PFSK-1 (cell line): ENCODE measurements around the gene AFDN.

Experiments
- POLR2AphosphoS5 ChIP-seq: IDR thresholded peaks from 2 replicates; pipeline ENCODE4 v1.6.1; 2012; ENCODE audit warnings: low read depth, mild to moderate bottlenecking, control low read depth, low read length, moderate library complexity
- REST ChIP-seq, 2 experiments: IDR thresholded peaks; 2 replicates each; pipeline versions ENCODE4 v1.6.1 to v1.8.0; 2011 to 2012; ENCODE audit warnings: low read depth in 2 of 2, low read length in 2 of 2, control low read depth in 1 of 2, inconsistent platforms in 1 of 2, mild to moderate bottlenecking in 1 of 2, moderate library complexity in 1 of 2; ENCODE audit not compliant: insufficient read depth in 1 of 2
- TAF1 ChIP-seq: IDR thresholded peaks from 2 replicates; pipeline ENCODE4 v1.6.1; 2012; ENCODE audit warnings: low read length, control low read depth, borderline replicate concordance; ENCODE audit not compliant: insufficient read depth

- no peak for TF ChIP-seq REST (IDR thresholded peaks at IDR 0.05; ENCODE audit: insufficient read depth in 1 of 2, low read depth in 2 of 2, low read length in 2 of 2)
- no peak for TF ChIP-seq POLR2AphosphoS5
- TF ChIP-seq TAF1: no peak
Measured at GRCh38 chr6:167954151-167954550, 127.4 kb downstream of the AFDN start.
